Fibroblast of the aortic adventitia (primary cell): Measurements from ENCODE around the gene GPR183. TPM values are rescaled to one million over a fixed set of nuclear protein-coding genes. Genes with fewer than 3 reads are reported as not detected.

ENCODE experiments used
- DNase-seq: peaks from one replicate; pipeline ENCODE4 v3.0.0-alpha.2; 2010; ENCODE audit warnings: low read depth
- H3K4me3 ChIP-seq: 2 replicates; pipeline ENCODE4 v1.5.1; 2011; ENCODE audit warnings: low read depth, mild to moderate bottlenecking, control low read depth, low read length, moderate library complexity
- total RNA-seq: library from RNA; depleted of rRNA; stranded (reverse); fragments of >200 nt; gene quantifications from 2 replicates; pipeline ENCODE4 v1.2.3, GENCODE V29; 2012; ENCODE audit warnings: low replicate concordance
- TF ChIP-seq, protein P1 (sequence below): IDR thresholded peaks from 2 replicates; pipeline ENCODE4 v1.5.1; 2011; ENCODE audit warnings: mild to moderate bottlenecking, low read length, control low read depth, inconsistent platforms; ENCODE audit not compliant: insufficient read depth

The GPR183 gene
- total RNA-seq, 1 donor, result not detected

DNA sequence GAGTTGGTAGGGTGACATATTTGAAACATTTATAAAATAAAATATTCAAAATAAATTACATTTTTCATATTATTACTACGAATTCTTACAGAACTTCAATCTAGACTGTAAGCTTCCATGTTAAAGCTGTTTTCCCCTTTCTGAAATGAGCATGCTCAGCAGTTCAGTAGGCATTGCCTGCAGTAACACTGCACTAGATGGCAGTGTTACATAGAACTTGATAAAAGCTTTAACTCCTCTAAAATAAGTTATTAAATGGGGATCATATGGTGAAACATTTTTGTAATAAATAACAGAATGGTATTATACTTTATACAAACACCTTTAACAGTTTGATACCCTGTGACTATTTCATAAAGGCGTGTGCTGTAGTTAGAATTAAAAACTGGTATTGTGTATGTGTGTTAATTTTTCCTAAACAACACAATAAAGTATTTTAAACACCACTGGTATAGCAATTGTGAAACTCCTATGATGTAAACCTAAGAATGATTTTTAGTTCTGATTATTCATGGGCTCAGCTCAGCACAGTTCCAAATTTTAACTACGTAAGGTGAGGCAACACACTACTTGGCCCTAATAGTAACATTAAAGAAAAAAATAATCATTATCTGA, 37.5 kb downstream of the GPR183 start:
- DNase-seq, result peak; percentile 78
- TF ChIP-seq, protein P1, sequence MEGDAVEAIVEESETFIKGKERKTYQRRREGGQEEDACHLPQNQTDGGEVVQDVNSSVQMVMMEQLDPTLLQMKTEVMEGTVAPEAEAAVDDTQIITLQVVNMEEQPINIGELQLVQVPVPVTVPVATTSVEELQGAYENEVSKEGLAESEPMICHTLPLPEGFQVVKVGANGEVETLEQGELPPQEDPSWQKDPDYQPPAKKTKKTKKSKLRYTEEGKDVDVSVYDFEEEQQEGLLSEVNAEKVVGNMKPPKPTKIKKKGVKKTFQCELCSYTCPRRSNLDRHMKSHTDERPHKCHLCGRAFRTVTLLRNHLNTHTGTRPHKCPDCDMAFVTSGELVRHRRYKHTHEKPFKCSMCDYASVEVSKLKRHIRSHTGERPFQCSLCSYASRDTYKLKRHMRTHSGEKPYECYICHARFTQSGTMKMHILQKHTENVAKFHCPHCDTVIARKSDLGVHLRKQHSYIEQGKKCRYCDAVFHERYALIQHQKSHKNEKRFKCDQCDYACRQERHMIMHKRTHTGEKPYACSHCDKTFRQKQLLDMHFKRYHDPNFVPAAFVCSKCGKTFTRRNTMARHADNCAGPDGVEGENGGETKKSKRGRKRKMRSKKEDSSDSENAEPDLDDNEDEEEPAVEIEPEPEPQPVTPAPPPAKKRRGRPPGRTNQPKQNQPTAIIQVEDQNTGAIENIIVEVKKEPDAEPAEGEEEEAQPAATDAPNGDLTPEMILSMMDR, result peak; percentile 82
- no peak overlapping the region for H3K4me3 ChIP-seq

- TF ChIP-seq, protein P1, result no peak
- no peak for DNase-seq
- no peak overlapping the region for H3K4me3 ChIP-seq
Observed at GRCh38 chr13:99268822-99269221, 38.4 kb downstream of the GPR183 start.

GRCh38 chr13:99267927-99268326, 39.3 kb downstream of the GPR183 start:
- H3K4me3 ChIP-seq, result no peak overlapping the region
- no peak for DNase-seq
- TF ChIP-seq, protein P1, result no peak

- DNase-seq, result no peak
- TF ChIP-seq, protein P1, result no peak
- H3K4me3 ChIP-seq, result no peak overlapping the region
Observed at GRCh38 chr13:99266827-99267226, 40.4 kb downstream of the GPR183 start.

DNA sequence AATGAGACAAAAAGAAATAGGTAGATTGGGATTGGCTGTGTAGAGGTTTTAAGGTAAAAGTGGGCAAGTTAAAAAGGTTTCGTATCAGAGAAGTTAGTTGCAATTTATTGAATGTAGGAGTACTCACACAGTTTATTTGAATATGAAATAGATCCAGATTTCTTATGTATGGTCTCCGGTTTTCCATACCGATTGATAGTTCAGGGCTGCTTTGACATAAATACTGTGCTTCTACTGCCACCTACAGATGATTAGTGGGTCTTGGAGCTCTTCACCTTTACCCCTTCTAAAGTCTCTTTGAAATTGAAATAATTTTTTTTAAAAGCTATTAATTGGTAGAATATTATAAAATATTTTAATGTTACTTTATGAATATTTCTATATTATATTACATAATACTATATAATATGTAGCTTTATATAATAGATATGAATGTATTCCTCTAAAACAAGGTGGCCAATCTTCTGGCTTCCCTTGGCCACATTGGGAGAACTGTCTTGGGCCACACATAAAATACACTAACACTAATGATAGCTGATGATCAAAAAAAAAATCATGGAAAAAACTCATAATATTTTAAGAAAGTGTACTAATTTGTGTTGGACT, 41.3 kb downstream of the GPR183 start:
- TF ChIP-seq, protein P1, result peak; percentile 64
- H3K4me3 ChIP-seq, result no peak overlapping the region
- peak; percentile 71 for DNase-seq

DNA sequence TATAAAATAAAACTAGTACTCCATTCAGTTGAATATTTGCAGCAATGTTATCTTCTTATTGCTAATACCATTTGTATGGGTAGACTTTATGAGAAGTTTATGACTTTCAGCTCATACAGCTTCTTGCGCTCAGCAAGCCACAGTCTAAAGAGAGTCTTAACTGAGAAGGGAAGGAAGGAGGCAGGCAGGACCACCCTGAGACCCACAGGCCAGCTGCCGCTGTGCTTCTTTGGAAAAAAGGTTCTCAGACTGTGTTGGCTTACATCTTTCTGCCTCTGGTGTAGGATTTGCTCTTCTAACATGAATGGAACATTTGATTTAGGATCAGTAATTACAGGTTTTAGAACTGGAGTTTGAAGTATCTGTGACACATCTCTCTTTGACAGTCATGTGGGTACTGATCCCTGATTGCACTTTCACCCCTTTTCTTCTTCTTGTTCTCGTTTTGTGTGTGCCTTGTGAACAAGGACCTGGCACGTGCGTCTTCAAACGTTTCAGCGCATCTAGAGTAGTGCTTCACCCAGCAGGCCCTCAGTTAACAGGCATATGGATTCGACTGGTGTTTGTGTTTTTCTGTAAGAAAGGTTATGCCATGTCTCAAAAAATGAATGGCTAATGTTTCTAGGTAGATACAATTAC, 41.9 kb downstream of the GPR183 start:
- TF ChIP-seq, protein P1, result no peak
- no peak for DNase-seq
- H3K4me3 ChIP-seq, result no peak overlapping the region
